ENCODE results near the gene HERC3. TPM values are rescaled to one million over a fixed set of nuclear protein-coding genes. Genes with fewer than 3 reads are reported as not detected.

HERC3 gene
- total RNA-seq, 1 donor from 2014 or later, result 15.8 TPM

DNA sequence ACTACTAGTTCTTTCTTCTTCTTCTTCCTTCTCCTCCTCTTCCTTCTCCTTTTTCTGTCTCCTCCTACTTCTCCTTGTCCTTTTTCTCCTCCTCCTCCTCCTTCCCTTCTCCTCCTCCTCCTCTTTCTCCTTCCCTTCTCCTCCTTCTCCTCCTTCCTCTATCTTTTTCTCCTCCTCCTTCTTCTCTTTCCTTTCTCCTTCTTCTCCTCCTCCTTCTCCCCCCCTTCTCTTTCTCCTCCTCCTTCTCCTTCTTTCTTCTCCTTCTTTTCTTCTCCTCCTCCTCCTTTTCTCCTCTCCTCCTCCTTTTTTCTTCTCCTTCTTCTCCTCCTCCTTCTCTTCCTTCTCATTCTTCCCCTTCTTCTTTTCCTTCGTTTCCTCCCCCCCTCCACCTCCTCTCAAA, 127.1 kb downstream of the HERC3 start:
- Mint-ChIP-seq H3K36me3 (peaks cover 74% of the 10 kb centered on the region), H3K4me1 (no peaks in the 10 kb centered on the region)

DNA sequence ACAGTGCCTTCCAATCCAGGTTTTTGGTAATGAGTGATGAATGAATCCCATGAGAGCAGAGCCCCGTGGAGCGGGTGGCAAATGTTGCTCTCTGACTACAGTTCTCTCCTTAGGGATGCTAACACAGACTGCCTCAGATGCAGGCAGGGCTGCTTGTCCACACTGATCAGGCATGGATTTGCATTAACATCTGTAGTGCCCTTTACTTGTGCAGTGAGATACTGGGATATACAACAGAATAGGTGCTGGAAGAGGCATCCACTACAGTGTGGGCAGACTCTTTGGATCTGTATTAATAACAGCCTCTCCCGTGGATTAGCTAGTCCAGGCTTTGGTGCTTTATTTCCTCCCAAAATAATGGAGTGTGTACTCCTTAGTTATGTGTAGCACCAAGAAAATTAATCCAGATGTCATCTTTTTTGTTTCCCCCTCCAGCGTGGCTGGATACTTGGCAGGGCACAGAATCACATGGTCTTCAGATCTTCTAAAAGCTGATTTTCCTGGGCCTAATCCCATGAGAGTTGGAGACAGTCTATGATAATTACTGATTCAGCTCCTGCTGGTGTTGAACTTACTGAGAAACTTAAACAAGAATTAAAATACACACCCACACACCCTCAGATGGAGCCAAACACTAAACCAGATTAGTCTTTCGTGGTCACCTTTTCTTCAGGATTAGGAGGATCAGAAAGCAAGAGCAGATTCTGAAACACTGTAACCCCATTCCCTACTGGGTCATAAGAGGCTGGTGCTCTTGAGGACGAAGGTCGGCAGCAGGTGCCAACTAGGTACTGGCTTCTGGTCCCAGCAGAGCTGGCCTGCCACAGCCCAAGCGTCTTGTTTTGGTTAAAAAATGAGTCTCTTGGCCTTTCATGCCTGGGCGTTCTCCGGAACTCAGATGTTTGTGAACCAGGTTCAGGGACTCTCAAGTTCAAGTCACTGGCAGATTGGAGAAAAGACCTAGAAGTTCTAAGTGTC, 128.5 kb downstream of the HERC3 start:
- TF ChIP-seq, protein P1, sequence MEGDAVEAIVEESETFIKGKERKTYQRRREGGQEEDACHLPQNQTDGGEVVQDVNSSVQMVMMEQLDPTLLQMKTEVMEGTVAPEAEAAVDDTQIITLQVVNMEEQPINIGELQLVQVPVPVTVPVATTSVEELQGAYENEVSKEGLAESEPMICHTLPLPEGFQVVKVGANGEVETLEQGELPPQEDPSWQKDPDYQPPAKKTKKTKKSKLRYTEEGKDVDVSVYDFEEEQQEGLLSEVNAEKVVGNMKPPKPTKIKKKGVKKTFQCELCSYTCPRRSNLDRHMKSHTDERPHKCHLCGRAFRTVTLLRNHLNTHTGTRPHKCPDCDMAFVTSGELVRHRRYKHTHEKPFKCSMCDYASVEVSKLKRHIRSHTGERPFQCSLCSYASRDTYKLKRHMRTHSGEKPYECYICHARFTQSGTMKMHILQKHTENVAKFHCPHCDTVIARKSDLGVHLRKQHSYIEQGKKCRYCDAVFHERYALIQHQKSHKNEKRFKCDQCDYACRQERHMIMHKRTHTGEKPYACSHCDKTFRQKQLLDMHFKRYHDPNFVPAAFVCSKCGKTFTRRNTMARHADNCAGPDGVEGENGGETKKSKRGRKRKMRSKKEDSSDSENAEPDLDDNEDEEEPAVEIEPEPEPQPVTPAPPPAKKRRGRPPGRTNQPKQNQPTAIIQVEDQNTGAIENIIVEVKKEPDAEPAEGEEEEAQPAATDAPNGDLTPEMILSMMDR (IDR thresholded peaks at IDR 0.05; ENCODE audit: unreplicated experiment), result no peak
- Mint-ChIP-seq H3K27me3 (ENCODE audit: low read depth) (no peaks in the 10 kb centered on the region), H3K9me3 (peaks cover 30% of the 10 kb centered on the region), H3K27ac (no peak overlapping the region), H3K4me3 (no peak overlapping the region), H3K4me1 (no peaks in the 10 kb centered on the region), H3K36me3 (peaks cover 65% of the 10 kb centered on the region)
- DNase-seq (ENCODE audit: low spot score in 2 of 2, unreplicated experiment in 2 of 2), result no peak

More for the DNA sequence above, 127.1 kb downstream of the HERC3 start:
- peaks cover 40% of the 10 kb centered on the region for H3K9me3 Mint-ChIP-seq
- no peak overlapping the region for H3K27ac Mint-ChIP-seq
- no peaks in the 10 kb centered on the region for H3K27me3 Mint-ChIP-seq (ENCODE audit: low read depth)
- TF ChIP-seq, protein P1 (IDR thresholded peaks at IDR 0.05; ENCODE audit: unreplicated experiment), result no peak
- H3K4me3 Mint-ChIP-seq, result no peak overlapping the region
- DNase-seq (ENCODE audit: low spot score in 2 of 2, unreplicated experiment in 2 of 2), result no peak

DNA sequence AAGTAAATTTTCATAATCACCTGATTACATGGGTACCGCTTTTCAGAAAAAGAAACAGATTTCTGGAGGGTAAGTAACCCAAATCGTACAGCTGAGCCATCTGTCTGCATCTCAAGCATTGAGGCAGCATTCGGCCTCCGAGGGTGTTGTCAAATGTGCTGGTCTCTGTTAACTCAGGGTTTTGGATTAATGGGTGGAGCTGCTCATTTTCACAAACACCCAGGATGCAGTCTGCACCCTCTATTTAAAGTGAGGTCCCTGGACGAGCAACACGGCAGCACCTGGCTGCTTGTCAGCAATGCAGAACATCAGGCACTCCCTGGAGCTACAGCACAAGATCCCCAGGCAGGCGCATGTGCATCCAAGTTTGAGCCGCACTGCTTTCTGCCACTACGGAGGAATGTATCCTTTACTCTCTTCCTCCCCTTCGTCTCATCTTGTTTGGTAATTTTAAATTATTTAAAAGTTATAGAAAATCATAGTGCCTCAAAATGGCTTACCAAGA, 130.0 kb downstream of the HERC3 start:
- peaks cover 58% of the 10 kb centered on the region for H3K36me3 Mint-ChIP-seq
- no peaks in the 10 kb centered on the region for H3K27me3 Mint-ChIP-seq (ENCODE audit: low read depth)
- no peak overlapping the region for H3K27ac Mint-ChIP-seq
- H3K4me3 Mint-ChIP-seq, result no peak overlapping the region
- H3K4me1 Mint-ChIP-seq, result no peaks in the 10 kb centered on the region
- no peak for DNase-seq (ENCODE audit: low spot score in 2 of 2, unreplicated experiment in 2 of 2)
- peaks cover 18% of the 10 kb centered on the region for H3K9me3 Mint-ChIP-seq
- TF ChIP-seq, protein P1 (IDR thresholded peaks at IDR 0.05; ENCODE audit: unreplicated experiment), result no peak

DNA sequence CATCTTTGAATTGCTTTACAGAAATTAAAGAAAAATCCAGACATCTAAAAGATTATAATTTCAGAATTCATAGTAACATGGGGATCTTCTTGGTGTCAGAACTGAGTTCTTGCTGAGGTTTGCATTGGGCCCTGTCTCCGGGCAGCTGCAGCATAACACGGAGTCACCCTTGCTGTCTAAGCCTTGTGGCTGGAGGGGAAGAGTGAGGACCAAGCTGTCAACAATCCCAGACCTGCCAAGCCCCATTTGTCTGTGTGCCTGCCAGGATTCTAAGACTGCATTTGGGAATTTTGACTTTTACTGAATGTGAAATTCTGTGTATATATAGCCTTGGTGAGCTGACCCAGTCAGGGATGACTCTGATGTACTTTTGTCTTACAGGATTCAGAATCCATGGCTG, 130.5 kb downstream of the HERC3 start:
- no peak for DNase-seq (ENCODE audit: low spot score in 2 of 2, unreplicated experiment in 2 of 2)
- Mint-ChIP-seq H3K27ac (no peak overlapping the region), H3K27me3 (ENCODE audit: low read depth) (no peaks in the 10 kb centered on the region), H3K4me3 (no peak overlapping the region), H3K36me3 (peaks cover 58% of the 10 kb centered on the region), H3K4me1 (no peaks in the 10 kb centered on the region), H3K9me3 (peaks cover 13% of the 10 kb centered on the region)
- TF ChIP-seq, protein P1 (IDR thresholded peaks at IDR 0.05; ENCODE audit: unreplicated experiment), result no peak

DNA sequence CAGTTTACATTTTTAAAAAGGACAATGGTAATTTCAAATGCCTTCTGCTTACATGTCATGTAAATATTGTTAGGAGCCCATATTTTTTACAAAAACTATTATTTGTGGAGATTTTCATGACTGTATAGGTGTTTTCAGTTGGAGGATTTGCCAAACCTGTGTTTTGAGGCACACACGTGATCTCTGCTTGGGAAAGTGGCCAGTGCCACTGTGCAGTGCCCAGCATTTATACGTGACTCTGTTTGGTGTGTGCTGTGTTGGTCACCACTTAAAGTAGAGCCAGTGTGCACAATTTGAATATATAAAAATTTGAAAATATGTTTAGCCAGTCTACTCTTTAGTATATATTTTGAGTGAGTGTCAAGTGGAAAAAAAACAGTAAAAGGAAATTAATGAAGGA, 132.1 kb downstream of the HERC3 start:
- DNase-seq (ENCODE audit: low spot score in 2 of 2, unreplicated experiment in 2 of 2), result no peak
- no peak overlapping the region for H3K4me3 Mint-ChIP-seq
- no peaks in the 10 kb centered on the region for H3K4me1 Mint-ChIP-seq
- H3K36me3 Mint-ChIP-seq, result peaks cover 51% of the 10 kb centered on the region
- no peaks in the 10 kb centered on the region for H3K9me3 Mint-ChIP-seq
- no peaks in the 10 kb centered on the region for H3K27me3 Mint-ChIP-seq (ENCODE audit: low read depth)
- H3K27ac Mint-ChIP-seq, result no peak overlapping the region
- TF ChIP-seq, protein P1 (IDR thresholded peaks at IDR 0.05; ENCODE audit: unreplicated experiment), result no peak
